ENCODE data around the gene MAP3K14.

The MAP3K14 gene

DNA sequence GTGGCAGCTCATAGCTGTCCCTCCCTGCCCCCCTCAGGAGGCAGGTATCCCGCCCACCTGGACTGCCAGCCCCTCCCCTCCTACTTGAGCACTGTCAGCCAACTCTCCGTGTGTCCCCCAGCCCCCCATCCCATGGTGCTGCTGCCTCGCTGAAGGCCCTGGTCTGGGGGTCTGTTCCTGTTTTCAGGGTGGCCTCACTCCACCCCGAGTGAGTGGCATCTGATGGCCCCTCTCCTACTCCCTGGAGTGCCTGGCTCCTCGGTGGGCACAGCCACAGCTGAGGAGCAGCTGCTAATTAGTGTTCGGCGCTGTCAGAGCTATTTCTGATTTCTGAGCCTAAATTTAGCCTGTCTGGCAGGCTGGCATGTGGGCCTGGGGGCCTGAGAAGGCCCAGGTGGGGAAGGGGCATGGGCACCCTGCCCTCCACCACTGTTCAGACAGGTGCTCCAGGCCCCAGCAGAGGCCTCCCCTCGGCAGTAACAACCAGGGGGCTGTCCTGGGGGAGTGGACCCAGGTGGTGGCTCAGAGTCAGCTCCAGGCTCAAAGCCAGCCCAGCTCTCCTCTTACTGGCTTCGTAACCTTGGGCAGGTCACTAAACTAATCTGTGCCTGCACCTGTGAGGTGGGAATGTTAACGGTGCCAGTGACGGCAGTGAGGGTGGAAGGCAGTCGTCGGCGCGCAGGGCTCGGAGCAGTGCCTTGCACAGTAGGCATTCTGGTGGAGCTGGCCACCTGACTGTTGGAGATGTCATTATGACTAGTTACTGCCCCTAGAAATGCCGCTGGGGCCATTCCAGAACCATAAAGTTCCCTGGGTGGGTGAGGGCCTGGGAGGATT lies 88.7 kb downstream of the MAP3K14 start:
- no peak for DNase-seq

DNA sequence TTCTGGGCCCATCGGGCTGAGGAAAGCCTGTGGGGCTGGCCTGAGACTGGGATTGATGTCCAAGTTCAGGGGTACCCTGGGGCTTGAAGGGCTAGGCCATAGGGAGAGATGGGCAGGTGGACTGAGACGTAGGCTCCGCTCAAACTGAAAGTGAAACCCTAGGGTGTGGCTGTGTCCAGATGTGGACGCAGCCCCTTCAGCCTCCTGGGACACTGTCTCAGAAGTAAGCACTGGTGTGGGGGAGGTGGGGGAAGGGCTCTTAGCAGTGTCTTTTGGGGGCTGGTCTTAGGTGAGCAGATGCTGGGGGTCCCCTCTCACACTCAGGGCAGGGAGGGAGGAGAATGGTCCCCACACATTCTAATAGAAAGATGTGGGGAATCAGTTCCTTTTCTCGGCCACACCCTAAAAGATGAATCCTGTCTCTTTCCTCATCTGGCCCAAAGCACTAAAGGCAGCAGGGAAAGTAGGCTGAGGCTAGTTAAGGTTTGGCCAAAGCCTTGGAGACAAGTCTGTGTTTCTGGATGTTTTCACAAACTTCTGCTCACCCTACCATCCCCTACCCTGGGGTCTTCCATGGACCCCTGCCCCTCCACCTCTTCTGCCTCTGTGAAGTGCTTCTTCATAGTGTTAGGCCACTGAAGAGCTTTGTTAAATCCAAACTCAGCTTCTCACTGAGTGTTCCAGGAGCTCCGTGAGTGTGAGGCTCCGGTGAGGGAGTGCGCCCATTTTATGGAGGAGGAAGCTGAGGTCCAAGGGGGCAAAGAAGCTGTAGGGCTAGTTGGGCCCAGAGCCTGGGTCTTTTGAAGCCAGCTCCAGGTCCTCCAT lies 89.5 kb downstream of the MAP3K14 start:
- Mint-ChIP-seq H3K4me3 (peak overlapping the region; percentile 100), H3K36me3 (peaks cover 55% of the 10 kb centered on the region), H3K9me3 (no peaks in the 10 kb centered on the region), H3K4me1 (peaks cover 74% of the 10 kb centered on the region), H3K27me3 (no peaks in the 10 kb centered on the region), H3K27ac (peak overlapping the region; percentile 99)
- CTCF ChIA-PET: interaction anchor here (1.0 to 10.3 kb wide), 6 partner anchors 7 to 159 kb away, joined by 3 to 276 read pairs (median 6); partner anchors contain the start of genes ACBD4 and FMNL1
- DNase-seq: no peak

More for the DNA sequence above, 88.7 kb downstream of the MAP3K14 start:
- CTCF ChIA-PET: interaction anchor here (1.0 to 10.3 kb wide), 6 partner anchors 8 to 158 kb away, joined by 3 to 276 read pairs (median 4); partner anchors contain the start of genes ACBD4 and FMNL1
- peak overlapping the region; percentile 100 for H3K4me3 Mint-ChIP-seq
- no peaks in the 10 kb centered on the region for H3K9me3 Mint-ChIP-seq
- peak overlapping the region; percentile 99 for H3K27ac Mint-ChIP-seq
- peaks cover 53% of the 10 kb centered on the region for H3K36me3 Mint-ChIP-seq
- H3K27me3 Mint-ChIP-seq: no peaks in the 10 kb centered on the region
- H3K4me1 Mint-ChIP-seq: peaks cover 82% of the 10 kb centered on the region

DNA sequence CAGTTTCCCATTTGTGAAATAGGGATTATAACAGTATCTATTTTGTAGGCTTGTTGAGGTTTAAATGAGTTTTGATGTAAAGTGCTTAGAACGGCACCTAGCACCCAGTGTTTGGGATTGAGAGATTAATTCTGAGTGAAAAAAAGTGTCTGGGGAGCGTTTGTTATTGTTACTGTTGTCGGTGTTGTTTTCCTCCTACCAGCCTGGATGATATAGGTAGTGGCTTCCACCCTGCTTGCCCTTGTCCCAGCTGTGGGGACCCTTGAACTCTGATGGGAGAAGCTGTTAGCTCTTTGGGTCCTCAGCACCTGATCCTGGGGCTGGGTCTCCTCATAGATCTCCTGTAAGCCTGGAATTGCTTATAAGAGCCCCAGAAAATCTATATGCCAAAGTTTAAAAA lies 90.2 kb downstream of the MAP3K14 start:
- CTCF ChIA-PET: interaction anchor here (0.8 to 3.0 kb wide), 4 partner anchors 9 to 158 kb away, joined by 3 to 25 read pairs (median 4); no protein-coding TSS in a partner anchor
- Mint-ChIP-seq H3K36me3 (peaks cover 47% of the 10 kb centered on the region), H3K9me3 (no peaks in the 10 kb centered on the region), H3K27ac (peak overlapping the region; percentile 99), H3K4me3 (peak overlapping the region; percentile 100), H3K4me1 (peaks cover 67% of the 10 kb centered on the region), H3K27me3 (no peaks in the 10 kb centered on the region)
- DNase-seq: no peak

- H3K36me3 Mint-ChIP-seq: peaks cover 46% of the 10 kb centered on the region
- H3K4me1 Mint-ChIP-seq: peaks cover 62% of the 10 kb centered on the region
- CTCF ChIA-PET: interaction anchor here (0.8 to 3.0 kb wide), 4 partner anchors 10 to 159 kb away, joined by 3 to 25 read pairs (median 4); no protein-coding TSS in a partner anchor
- no peaks in the 10 kb centered on the region for H3K27me3 Mint-ChIP-seq
- no peaks in the 10 kb centered on the region for H3K9me3 Mint-ChIP-seq
- H3K4me3 Mint-ChIP-seq: peak overlapping the region; percentile 100
- H3K27ac Mint-ChIP-seq: peak overlapping the region; percentile 99
- DNase-seq: peak; percentile 98
Observed at GRCh38 chr17:45225964-45226530, 90.8 kb downstream of the MAP3K14 start.

DNA sequence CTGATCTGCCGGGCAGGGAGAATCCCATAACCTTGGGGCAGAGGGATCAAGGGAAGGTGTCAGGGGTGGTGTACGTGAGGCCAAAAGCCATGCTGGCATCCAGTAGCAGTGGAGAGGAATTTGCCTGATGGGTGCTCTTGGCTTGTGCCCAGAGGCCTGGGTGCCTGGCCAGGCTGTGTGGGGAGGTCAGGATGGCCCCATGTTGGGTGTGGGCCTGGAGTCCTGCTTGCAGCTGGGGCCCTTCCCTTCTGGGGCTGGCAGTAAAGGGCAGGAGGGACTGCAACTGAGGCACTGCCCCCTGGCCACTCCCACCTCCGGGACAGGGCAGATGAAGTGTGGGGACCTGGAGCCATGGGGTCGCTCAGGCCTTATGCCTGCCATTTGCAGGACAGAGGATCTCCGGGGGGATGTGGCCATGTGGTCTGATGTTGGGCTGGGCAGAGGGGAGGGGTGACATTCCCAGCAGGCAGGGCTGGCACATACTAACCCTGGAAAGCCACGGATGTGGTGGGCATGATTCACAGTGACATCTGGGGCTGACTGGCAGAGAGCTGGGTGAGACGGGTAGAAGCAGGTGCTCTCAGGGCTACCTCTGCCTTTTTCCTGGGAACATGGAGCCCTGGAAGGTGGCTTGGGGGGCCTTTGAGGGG lies 91.6 kb downstream of the MAP3K14 start:
- H3K9me3 Mint-ChIP-seq: no peaks in the 10 kb centered on the region
- CTCF ChIA-PET: interaction anchor here (1.2 to 3.0 kb wide), 3 partner anchors 10 to 160 kb away, joined by 4 to 25 read pairs (median 5); no protein-coding TSS in a partner anchor
- H3K27me3 Mint-ChIP-seq: no peaks in the 10 kb centered on the region
- H3K4me3 Mint-ChIP-seq: peak overlapping the region; percentile 100
- DNase-seq: no peak
- H3K36me3 Mint-ChIP-seq: peaks cover 49% of the 10 kb centered on the region
- peak overlapping the region; percentile 99 for H3K27ac Mint-ChIP-seq
- peaks cover 62% of the 10 kb centered on the region for H3K4me1 Mint-ChIP-seq

GRCh38 chr17:45224671-45225050 lies 92.2 kb downstream of the MAP3K14 start:
- Mint-ChIP-seq H3K27me3 (no peaks in the 10 kb centered on the region), H3K36me3 (peaks cover 54% of the 10 kb centered on the region), H3K27ac (peak overlapping the region; percentile 99), H3K9me3 (no peaks in the 10 kb centered on the region), H3K4me1 (peaks cover 62% of the 10 kb centered on the region), H3K4me3 (peak overlapping the region; percentile 100)
- DNase-seq: peak; percentile 58
- CTCF ChIA-PET: interaction anchor here (0.6 to 3.0 kb wide), 3 partner anchors 11 to 160 kb away, joined by 3 to 25 read pairs (median 5); no protein-coding TSS in a partner anchor

DNA sequence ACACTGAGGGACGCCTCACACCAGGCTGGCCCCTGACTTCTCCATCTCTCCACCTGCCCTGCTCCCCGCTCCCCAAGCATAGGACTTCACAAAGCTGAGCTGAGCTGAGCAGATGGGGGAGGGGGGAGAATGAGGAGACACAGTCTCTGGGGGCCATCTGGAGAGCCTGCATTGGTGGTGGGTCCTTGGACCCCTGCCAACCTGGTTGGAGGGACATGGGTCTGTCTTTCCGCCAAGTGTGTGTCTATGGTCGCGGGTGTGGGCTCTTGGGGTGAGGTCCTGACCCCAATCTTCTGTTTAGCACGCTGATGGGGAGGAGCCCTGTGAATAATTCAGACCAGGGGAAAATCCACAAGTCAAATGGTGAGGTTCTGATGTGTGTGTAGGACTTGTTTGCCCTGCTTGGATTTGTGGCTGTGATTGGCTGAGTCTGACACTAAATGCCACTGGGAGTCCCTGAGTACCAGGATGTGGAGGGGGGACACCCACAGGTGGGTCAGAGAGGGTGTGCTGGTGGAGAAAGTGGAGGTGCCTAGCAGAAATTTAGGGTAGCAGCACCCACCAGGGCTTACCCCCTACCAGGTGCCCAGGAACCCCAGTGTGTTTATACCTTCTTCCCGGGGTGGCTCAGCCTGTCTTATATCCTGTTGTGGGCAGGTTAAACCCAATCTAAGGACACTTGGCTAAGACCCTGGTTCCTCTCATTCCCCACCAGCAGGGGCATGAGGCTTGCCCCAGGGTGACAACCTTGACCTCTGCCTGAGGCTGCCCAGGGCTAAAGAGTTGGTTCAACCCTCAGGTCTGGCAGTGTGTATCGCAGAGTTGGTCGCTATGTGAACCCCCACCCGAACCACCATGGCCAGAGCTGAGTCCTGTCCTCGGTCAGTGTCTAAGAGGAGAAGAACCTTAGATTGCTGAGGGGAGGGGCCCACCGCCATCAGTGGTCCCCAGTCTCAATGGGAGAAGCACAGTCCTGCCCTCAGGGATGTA lies 93.0 kb downstream of the MAP3K14 start:
- CTCF ChIA-PET: interaction anchor here (0.6 to 7.2 kb wide), 5 partner anchors 8 to 163 kb away, joined by 3 to 276 read pairs (median 3); no protein-coding TSS in a partner anchor
- Mint-ChIP-seq H3K27me3 (no peaks in the 10 kb centered on the region), H3K4me3 (peak overlapping the region; percentile 100), H3K9me3 (no peaks in the 10 kb centered on the region), H3K27ac (peak overlapping the region; percentile 99), H3K4me1 (peaks cover 62% of the 10 kb centered on the region), H3K36me3 (peaks cover 59% of the 10 kb centered on the region)
- DNase-seq: peak; percentile 62

GRCh38 chr17:45222996-45223538 lies 93.8 kb downstream of the MAP3K14 start:
- no peaks in the 10 kb centered on the region for H3K27me3 Mint-ChIP-seq
- no peaks in the 10 kb centered on the region for H3K9me3 Mint-ChIP-seq
- peak overlapping the region; percentile 100 for H3K4me3 Mint-ChIP-seq
- DNase-seq: no peak
- peaks cover 57% of the 10 kb centered on the region for H3K4me1 Mint-ChIP-seq
- H3K36me3 Mint-ChIP-seq: peaks cover 57% of the 10 kb centered on the region
- H3K27ac Mint-ChIP-seq: peak overlapping the region; percentile 99
- CTCF ChIA-PET: interaction anchor here (0.6 to 7.2 kb wide), 6 partner anchors 9 to 163 kb away, joined by 3 to 276 read pairs (median 4); partner anchors contain the start of gene ACBD4

GRCh38 chr17:45222289-45222995 lies 94.4 kb downstream of the MAP3K14 start:
- DNase-seq: peak; percentile 75
- Mint-ChIP-seq H3K36me3 (peaks cover 56% of the 10 kb centered on the region), H3K27ac (peak overlapping the region; percentile 99), H3K9me3 (no peaks in the 10 kb centered on the region), H3K27me3 (no peaks in the 10 kb centered on the region), H3K4me3 (peak overlapping the region; percentile 100), H3K4me1 (peaks cover 51% of the 10 kb centered on the region)
- CTCF ChIA-PET: interaction anchor here (0.6 to 7.2 kb wide), 6 partner anchors 10 to 164 kb away, joined by 3 to 276 read pairs (median 4); partner anchors contain the start of gene ACBD4

- H3K4me1 Mint-ChIP-seq: peaks cover 47% of the 10 kb centered on the region
Observed at GRCh38 chr17:45222014-45222288, 94.9 kb downstream of the MAP3K14 start.

GRCh38 chr17:45221081-45222013 lies 95.5 kb downstream of the MAP3K14 start, which contains the start of gene FMNL1:
Gene FMNL1 (plus strand): TSS chr17:45221885. CDS start chr17:45222125, 240 bp downstream.
- Mint-ChIP-seq H3K36me3 (peaks cover 56% of the 10 kb centered on the region), H3K9me3 (no peaks in the 10 kb centered on the region), H3K4me1 (peaks cover 46% of the 10 kb centered on the region), H3K27ac (peak within 1 kb of the TSS; percentile 99), H3K4me3 (peak within 1 kb of the TSS; percentile 100), H3K27me3 (no peaks in the 10 kb centered on the region)
- CTCF ChIA-PET: interaction anchor here (1.2 to 7.2 kb wide), 6 partner anchors 11 to 165 kb away, joined by 3 to 276 read pairs (median 26); partner anchors contain the start of gene ACBD4
- peak; percentile 84 for DNase-seq

More at GRCh38 chr17:45222014-45222288, 94.9 kb downstream of the MAP3K14 start:
- Mint-ChIP-seq H3K27ac (no peak overlapping the region), H3K36me3 (peaks cover 57% of the 10 kb centered on the region), H3K27me3 (no peaks in the 10 kb centered on the region), H3K4me3 (peak overlapping the region; percentile 100), H3K9me3 (no peaks in the 10 kb centered on the region)
- no peak for DNase-seq
- CTCF ChIA-PET: interaction anchor here (1.3 to 7.2 kb wide), 3 partner anchors 10 to 164 kb away, joined by 5 to 276 read pairs (median 71); partner anchors contain the start of gene ACBD4

Measured in activated naive CD4-positive, alpha-beta T cell treated with anti-CD3 and anti-CD28 coated beads, Interleukin-2, amount 10 ng/mL, durations not matched to agents 7 days and 5 days (primary cell).